Karpas-422 (cell line): ENCODE results near the gene METTL9. TPM values are rescaled to one million over a fixed set of nuclear protein-coding genes. Genes with fewer than 3 reads are reported as not detected.
"Not testable (repeated sequence)": the region's sequence is repeated elsewhere in the genome, so short reads cannot be mapped to it uniquely, and the experiment has no call there.

Experiments
- DNase-seq: peaks from one replicate; pipeline ENCODE4 v3.0.0-alpha.2; 2015
- H2AFZ ChIP-seq: fragments of 200-600 bp; sonication (generic); 2 replicates; pipeline ENCODE4 v1.6.1; 2014; ENCODE audit warnings: antibody characterized with exemption, low read length, mixed read lengths
- H3K27ac ChIP-seq: fragments of 200-600 bp; sonication (generic); 2 replicates; pipeline ENCODE4 v1.5.1; 2014; ENCODE audit warnings: mild to moderate bottlenecking, low read length, moderate library complexity
- H3K27me3 ChIP-seq: fragments of 200-600 bp; sonication (generic); 2 replicates; pipeline ENCODE4 v1.6.1; 2014; ENCODE audit warnings: low read length, mixed read lengths
- H3K36me3 ChIP-seq: fragments of 200-600 bp; sonication (generic); 2 replicates; pipeline ENCODE4 v1.6.1; 2014; ENCODE audit warnings: low read length, mixed read lengths; ENCODE audit not compliant: insufficient read depth
- H3K4me1 ChIP-seq: fragments of 200-600 bp; sonication (generic); 2 replicates; pipeline ENCODE4 v1.6.1; 2014; ENCODE audit warnings: mild to moderate bottlenecking, low read length, mixed read lengths
- H3K4me2 ChIP-seq: fragments of 200-600 bp; sonication (generic); 2 replicates; pipeline ENCODE4 v1.6.1; 2014; ENCODE audit warnings: low read length, low read depth, mild to moderate bottlenecking; ENCODE audit not compliant: poor library complexity, severe bottlenecking
- H3K4me3 ChIP-seq: fragments of 200-600 bp; sonication (generic); 2 replicates; pipeline ENCODE4 v1.5.1; 2014; ENCODE audit warnings: mild to moderate bottlenecking, antibody characterized with exemption, low read length, mixed read lengths
- H3K79me2 ChIP-seq: fragments of 200-600 bp; sonication (generic); 2 replicates; pipeline ENCODE4 v1.6.1; 2014; ENCODE audit warnings: mild to moderate bottlenecking, low read length, mixed read lengths
- H3K9ac ChIP-seq: fragments of 200-600 bp; sonication (generic); 2 replicates; pipeline ENCODE4 v1.6.0; 2014; ENCODE audit warnings: low read length
- H3K9me2 ChIP-seq: fragments of 200-600 bp; sonication (generic), shearing (Covaris generic); replicated peaks from 2 replicates; pipeline ENCODE4 v1.6.0; 2014; ENCODE audit warnings: mild to moderate bottlenecking, low read length, moderate library complexity; ENCODE audit not compliant: insufficient read depth
- H3K9me3 ChIP-seq: fragments of 300-700, 200-600 bp; sonication (generic); 2 replicates; pipeline ENCODE4 v1.6.1; 2014; ENCODE audit warnings: low read length, mixed read lengths
- H4K20me1 ChIP-seq: fragments of 200-600 bp; sonication (generic); 2 replicates; pipeline ENCODE4 v1.6.1; 2014; ENCODE audit warnings: mild to moderate bottlenecking, antibody characterized with exemption, low read length, low read depth; ENCODE audit not compliant: insufficient read depth
- total RNA-seq: library from RNA; depleted of rRNA; stranded (reverse); fragments of >200 nt; shearing (Covaris generic); gene quantifications from 2 replicates; pipeline ENCODE4 v1.2.3, GENCODE V29; 2014; ENCODE audit warnings: low replicate concordance; rRNA removed

METTL9 gene
- 82.6 and 90.6 TPM in 2 replicates for total RNA-seq

DNA sequence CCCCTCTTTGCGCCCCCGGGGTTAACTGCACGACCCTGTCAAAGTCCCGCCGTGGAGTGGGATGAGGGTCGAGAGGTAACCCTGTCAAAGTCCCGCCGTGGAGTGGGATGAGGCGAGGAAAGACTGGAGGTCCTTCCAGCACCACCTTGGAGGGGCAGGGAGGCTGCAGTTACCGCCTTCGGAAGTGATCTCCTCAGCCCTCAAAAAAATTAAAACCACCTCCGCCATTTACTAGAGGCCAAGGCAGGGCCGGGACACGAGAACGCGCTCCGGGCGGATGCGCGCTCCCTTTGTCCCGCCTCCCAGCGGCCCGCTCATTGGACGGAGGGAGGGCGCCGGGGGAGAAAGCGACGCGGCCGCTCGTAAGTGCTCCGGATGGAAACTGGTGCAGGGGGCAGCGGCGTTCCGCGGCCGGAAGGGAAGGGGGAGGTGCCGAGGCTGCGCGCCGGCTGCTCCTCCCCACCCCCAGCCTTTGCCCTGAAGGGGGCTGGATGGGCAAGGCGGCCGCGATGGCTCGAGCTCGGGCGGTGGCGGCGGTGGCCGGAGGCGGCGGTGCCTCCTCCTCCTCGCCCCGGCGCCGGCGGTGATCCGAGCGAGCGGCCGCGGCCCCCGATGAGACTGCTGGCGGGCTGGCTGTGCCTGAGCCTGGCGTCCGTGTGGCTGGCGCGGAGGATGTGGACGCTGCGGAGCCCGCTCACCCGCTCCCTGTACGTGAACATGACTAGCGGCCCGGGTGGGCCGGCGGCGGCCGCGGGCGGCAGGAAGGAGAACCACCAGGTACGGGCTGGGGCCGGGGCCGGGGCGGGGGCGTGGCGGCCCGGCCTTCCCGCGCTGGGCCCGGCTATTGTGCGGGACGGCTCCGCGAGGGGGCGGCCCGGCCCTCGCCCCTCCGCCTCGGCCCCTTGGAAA, at the start of gene METTL9:
Gene METTL9 (plus strand): TSS at position 456 of the 909 bp plus-strand sequence. CDS start 157 bp downstream, at position 613.
- H3K27ac ChIP-seq, result peak within 1 kb of the TSS; percentile 75
- H3K9me2 ChIP-seq, result no peaks in the 10 kb centered on the region
- H3K79me2 ChIP-seq, result peaks cover 44% of the 10 kb centered on the region
- no peaks in the 10 kb centered on the region for H3K27me3 ChIP-seq
- peak within 1 kb of the TSS; percentile 86 for H2AFZ ChIP-seq
- no peaks in the 10 kb centered on the region for H3K9me3 ChIP-seq
- H3K4me2 ChIP-seq, result peak within 1 kb of the TSS; percentile 100
- peak; percentile 98 for DNase-seq
- H4K20me1 ChIP-seq, result peaks cover 28% of the 10 kb centered on the region
- H3K4me3 ChIP-seq, result peak within 1 kb of the TSS; percentile 85
- no peaks in the 10 kb centered on the region for H3K36me3 ChIP-seq
- H3K4me1 ChIP-seq, result peaks cover 34% of the 10 kb centered on the region
- peak within 1 kb of the TSS; percentile 95 for H3K9ac ChIP-seq

DNA sequence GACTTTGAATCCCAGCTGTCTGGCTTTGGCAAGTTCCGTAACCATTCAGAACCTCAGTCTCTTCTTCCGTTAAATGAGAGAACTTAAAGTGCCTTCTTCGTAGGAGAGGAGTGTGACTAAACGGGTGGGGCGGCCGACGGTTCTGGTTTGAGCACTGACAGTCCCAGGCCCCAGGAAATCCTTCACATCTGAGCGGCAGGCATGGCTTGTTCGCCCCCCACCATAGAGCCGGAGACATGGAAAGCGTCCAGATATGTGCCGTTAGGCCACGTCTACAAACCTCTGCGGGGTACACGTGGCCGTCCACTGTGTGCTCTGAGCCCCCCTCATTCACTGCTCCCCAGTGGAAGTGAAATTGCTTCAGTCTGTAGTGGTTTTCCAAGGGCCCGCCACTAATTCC, 49.4 kb upstream of the METTL9 start:
- not testable (repeated sequence) for H3K9me2 ChIP-seq, H3K4me2 ChIP-seq, H3K36me3 ChIP-seq, H3K4me1 ChIP-seq, H3K9me3 ChIP-seq, H3K9ac ChIP-seq, H3K79me2 ChIP-seq, DNase-seq, H3K27me3 ChIP-seq, H3K4me3 ChIP-seq, H2AFZ ChIP-seq, H3K27ac ChIP-seq
- peaks cover 14% of the 10 kb centered on the region; the same call in 1 of the 2 replicates for H4K20me1 ChIP-seq

- not testable (repeated sequence) for H3K27me3 ChIP-seq, H3K9ac ChIP-seq, H3K27ac ChIP-seq, H3K4me2 ChIP-seq, H3K4me3 ChIP-seq, DNase-seq, H2AFZ ChIP-seq, H3K36me3 ChIP-seq, H3K9me2 ChIP-seq, H3K79me2 ChIP-seq, H3K9me3 ChIP-seq
- peaks cover 11% of the 10 kb centered on the region for H3K4me1 ChIP-seq
- peaks cover 14% of the 10 kb centered on the region; the same call in 1 of the 2 replicates for H4K20me1 ChIP-seq
These were observed 48.9 kb upstream of the METTL9 start for GRCh38 chr16:21550435-21550834.

GRCh38 chr16:21551076-21551475, 48.3 kb upstream of the METTL9 start:
- not testable (repeated sequence) for H3K4me3 ChIP-seq, H3K27ac ChIP-seq, H3K36me3 ChIP-seq, H3K9me2 ChIP-seq, H3K9me3 ChIP-seq, H3K79me2 ChIP-seq, H3K4me2 ChIP-seq, DNase-seq, H2AFZ ChIP-seq, H3K27me3 ChIP-seq, H3K9ac ChIP-seq
- Histone ChIP-seq H3K4me1 (peaks cover 13% of the 10 kb centered on the region), H4K20me1 (peaks cover 14% of the 10 kb centered on the region; the same call in 1 of the 2 replicates)

DNA sequence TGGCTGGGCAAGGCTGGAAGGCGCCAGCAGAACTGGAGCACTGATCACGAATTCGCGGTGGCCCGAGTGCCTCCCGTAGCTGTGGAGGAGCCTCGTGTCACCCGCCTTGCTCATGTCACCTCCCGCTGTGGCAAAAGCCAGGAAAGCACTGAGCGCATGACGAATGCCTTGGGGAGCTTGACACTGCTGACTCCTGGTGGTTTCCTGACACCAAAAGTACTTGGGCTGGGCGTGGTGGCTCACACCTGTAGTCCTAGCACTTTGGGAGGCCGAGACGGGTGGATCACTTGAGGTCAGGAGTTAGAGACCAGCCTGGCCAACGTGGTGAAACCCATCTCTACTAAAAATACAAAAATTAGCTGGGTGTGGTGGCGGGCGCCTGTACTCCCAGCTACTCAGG, 47.8 kb upstream of the METTL9 start:
- peaks cover 14% of the 10 kb centered on the region; the same call in 1 of the 2 replicates for H4K20me1 ChIP-seq

DNA sequence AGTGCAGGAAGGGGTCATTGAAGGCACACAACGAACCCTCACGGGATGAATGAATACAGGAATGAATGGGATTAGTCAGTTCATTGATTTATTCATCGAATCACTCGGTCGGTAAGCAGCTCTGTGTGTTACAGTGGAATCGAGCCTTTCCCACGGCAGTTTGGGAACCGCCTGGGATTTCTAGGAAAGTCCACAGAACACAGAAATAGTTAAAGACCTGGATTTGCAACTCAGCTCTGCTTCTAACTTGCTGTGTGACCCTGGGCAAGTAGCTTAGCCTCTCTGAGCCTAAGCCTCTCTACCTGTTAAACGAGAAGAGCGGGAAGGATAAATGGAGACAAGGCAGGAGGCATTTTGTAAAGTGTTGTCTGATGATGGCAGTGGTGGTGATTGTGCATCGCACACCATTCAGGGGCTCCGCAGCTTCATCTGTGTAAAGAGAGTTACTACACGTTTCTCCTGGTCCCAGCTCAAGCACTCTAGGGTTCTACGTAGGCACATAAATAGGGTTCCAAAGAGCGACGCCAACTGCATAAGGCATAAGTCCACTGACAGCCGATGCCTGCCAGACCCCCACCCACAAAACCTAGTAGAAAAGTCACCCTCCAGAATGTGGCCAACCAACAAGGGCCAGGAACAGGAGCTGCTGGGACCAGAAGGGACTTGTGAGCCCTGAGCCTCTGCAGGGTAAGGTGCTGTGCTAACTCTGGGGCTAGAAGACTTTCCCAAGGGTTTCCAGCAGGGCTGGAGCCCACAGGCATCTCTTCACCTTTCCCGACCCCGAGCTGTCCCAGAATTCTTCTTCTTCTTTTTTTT, 45.7 kb upstream of the METTL9 start:
- not testable (repeated sequence) for H3K9me3 ChIP-seq, H2AFZ ChIP-seq, H3K9me2 ChIP-seq, H3K4me2 ChIP-seq, H3K27me3 ChIP-seq, H3K79me2 ChIP-seq, H3K27ac ChIP-seq, DNase-seq, H3K4me3 ChIP-seq, H3K36me3 ChIP-seq, H3K9ac ChIP-seq
- peaks cover 14% of the 10 kb centered on the region; the same call in 1 of the 2 replicates for H4K20me1 ChIP-seq
- peaks cover 26% of the 10 kb centered on the region for H3K4me1 ChIP-seq

More for the DNA sequence above, 47.8 kb upstream of the METTL9 start:
- not testable (repeated sequence) for DNase-seq, H3K9me3 ChIP-seq, H3K79me2 ChIP-seq, H3K9ac ChIP-seq, H3K4me2 ChIP-seq, H3K9me2 ChIP-seq, H3K27ac ChIP-seq, H3K27me3 ChIP-seq, H2AFZ ChIP-seq, H3K4me3 ChIP-seq, H3K36me3 ChIP-seq
- peaks cover 18% of the 10 kb centered on the region for H3K4me1 ChIP-seq

- Histone ChIP-seq H3K4me1 (peaks cover 26% of the 10 kb centered on the region), H3K27ac (peak overlapping the region; percentile 20; the same call in 1 of the 2 replicates), H3K9me2 (no peaks in the 10 kb centered on the region), H3K36me3 (no peaks in the 10 kb centered on the region), H3K4me2 (peak overlapping the region; percentile 70), H3K9me3 (no peaks in the 10 kb centered on the region), H3K9ac (peak overlapping the region; percentile 45), H3K79me2 (no peaks in the 10 kb centered on the region), H4K20me1 (peaks cover 14% of the 10 kb centered on the region; the same call in 1 of the 2 replicates), H3K27me3 (peaks cover 4% of the 10 kb centered on the region; the same call in 1 of the 2 replicates), H2AFZ (peak overlapping the region; percentile 84), H3K4me3 (peak overlapping the region; percentile 57; the same call in 1 of the 2 replicates)
- peak; percentile 99 for DNase-seq
These were observed 44.4 kb upstream of the METTL9 start for GRCh38 chr16:21554795-21555585.
